H9 (cell line): ENCODE results near the gene PSMB9. TPM values are rescaled to one million over a fixed set of nuclear protein-coding genes. Genes with fewer than 3 reads are reported as not detected.

Experiments used
- DNase-seq: peaks from one replicate; pipeline ENCODE4 v3.0.0-alpha.2; 2017
- H2AFZ ChIP-seq: one replicate; pipeline ENCODE4 v1.6.1; 2013; ENCODE audit warnings: mild to moderate bottlenecking, low read length, control low read depth, moderate library complexity
- H2AK5ac ChIP-seq: 2 replicates; pipeline ENCODE4 v1.6.1; 2013; ENCODE audit warnings: low read length, control low read depth, mixed read lengths; ENCODE audit not compliant: insufficient read length
- H2BK120ac ChIP-seq: one replicate; pipeline ENCODE4 v1.6.1; 2013; ENCODE audit warnings: low read depth, mild to moderate bottlenecking, low read length, control low read depth, inconsistent platforms; ENCODE audit not compliant: poor library complexity, severe bottlenecking
- H2BK12ac ChIP-seq: 2 replicates; pipeline ENCODE4 v1.6.1; 2013; ENCODE audit warnings: low read length, control low read depth, mixed read lengths, low read depth; ENCODE audit not compliant: insufficient read length
- H2BK15ac ChIP-seq: 2 replicates; pipeline ENCODE4 v1.6.1; 2013; ENCODE audit warnings: low read depth, low read length, control low read depth
- H2BK20ac ChIP-seq: one replicate; pipeline ENCODE4 v1.6.1; 2013; ENCODE audit warnings: low read depth, mild to moderate bottlenecking, low read length, control low read depth, inconsistent platforms; ENCODE audit not compliant: poor library complexity, severe bottlenecking
- H2BK5ac ChIP-seq: 2 replicates; pipeline ENCODE4 v1.6.1; 2013; ENCODE audit warnings: low read length, control low read depth, mixed read lengths; ENCODE audit not compliant: insufficient read length
- H3K14ac ChIP-seq: 2 replicates; pipeline ENCODE4 v1.6.1; 2013; ENCODE audit warnings: low read length, control low read depth; ENCODE audit not compliant: insufficient read depth
- H3K18ac ChIP-seq: 2 replicates; pipeline ENCODE4 v1.6.1; 2013; ENCODE audit warnings: low read depth, mild to moderate bottlenecking, mixed read lengths, low read length, control low read depth; ENCODE audit not compliant: insufficient read length
- H3K23ac ChIP-seq: 2 replicates; pipeline ENCODE4 v1.6.1; 2013; ENCODE audit warnings: low read length, control low read depth, mixed read lengths, low read depth; ENCODE audit not compliant: insufficient read length
- H3K23me2 ChIP-seq: 2 replicates; pipeline ENCODE4 v1.6.1; 2013; ENCODE audit warnings: low read depth, mild to moderate bottlenecking, mixed read lengths, low read length, control low read depth; ENCODE audit not compliant: insufficient read length, poor library complexity, severe bottlenecking
- H3K27ac ChIP-seq: 2 replicates; pipeline ENCODE4 v1.5.1; 2013; ENCODE audit warnings: low read length, control low read depth, mixed read lengths, low read depth; ENCODE audit not compliant: insufficient read length
- H3K27me3 ChIP-seq: 2 replicates; pipeline ENCODE4 v1.6.1; 2013; ENCODE audit warnings: low read length, control low read depth, inconsistent platforms; ENCODE audit not compliant: insufficient read depth
- H3K4ac ChIP-seq: 2 replicates; pipeline ENCODE4 v1.6.1; 2013; ENCODE audit warnings: low read depth, mild to moderate bottlenecking, control low read depth, inconsistent platforms, low read length, moderate library complexity
- H3K4me1 ChIP-seq: 2 replicates; pipeline ENCODE4 v1.6.1; 2013; ENCODE audit warnings: low read length, control low read depth, inconsistent platforms; ENCODE audit not compliant: insufficient read depth
- H3K4me2 ChIP-seq: 2 replicates; pipeline ENCODE4 v1.6.1; 2013; ENCODE audit warnings: low read length, control low read depth, mixed read lengths; ENCODE audit not compliant: insufficient read length, insufficient read depth
- H3K56ac ChIP-seq: 2 replicates; pipeline ENCODE4 v1.6.1; 2013; ENCODE audit warnings: low read depth, mild to moderate bottlenecking, mixed read lengths, low read length, control low read depth; ENCODE audit not compliant: insufficient read length
- H3K79me1 ChIP-seq: 2 replicates; pipeline ENCODE4 v1.6.1; 2013; ENCODE audit warnings: low read depth, mild to moderate bottlenecking, moderate library complexity, low read length, control low read depth, inconsistent platforms; ENCODE audit not compliant: insufficient read depth, poor library complexity, severe bottlenecking
- H3K79me2 ChIP-seq: 2 replicates; pipeline ENCODE4 v1.6.1; 2013; ENCODE audit warnings: low read length, control low read depth, inconsistent platforms; ENCODE audit not compliant: insufficient read depth
- H3K9ac ChIP-seq: 2 replicates; pipeline ENCODE4 v1.6.1; 2013; ENCODE audit warnings: low read length, control low read depth, mixed read lengths; ENCODE audit not compliant: insufficient read length; ENCODE audit errors: extremely low read depth
- H3K9me3 ChIP-seq: one replicate; pipeline ENCODE4 v1.6.1; 2013; ENCODE audit warnings: low read depth, low read length, inconsistent platforms; ENCODE audit not compliant: control insufficient read depth
- H3T11ph ChIP-seq: one replicate; pipeline ENCODE4 v1.6.1; 2013; ENCODE audit warnings: mild to moderate bottlenecking, low read length, control low read depth, inconsistent platforms
- H4K20me1 ChIP-seq: one replicate; pipeline ENCODE4 v1.6.1; 2013; ENCODE audit not compliant: control insufficient read depth, insufficient read length, insufficient read depth
- H4K5ac ChIP-seq: 2 replicates; pipeline ENCODE4 v1.6.1; 2013; ENCODE audit warnings: low read depth, mild to moderate bottlenecking, mixed read lengths, low read length, control low read depth; ENCODE audit not compliant: insufficient read length
- H4K8ac ChIP-seq: replicated peaks from 2 replicates; pipeline ENCODE4 v1.6.1; 2013; ENCODE audit warnings: low read length, control low read depth, mixed read lengths, low read depth; ENCODE audit not compliant: insufficient read length
- H4K91ac ChIP-seq: 2 replicates; pipeline ENCODE4 v1.6.1; 2013; ENCODE audit warnings: low read depth, mild to moderate bottlenecking, moderate library complexity, mixed read lengths, low read length, control low read depth; ENCODE audit not compliant: insufficient read length
- H3K27ac Mint-ChIP-seq, 3 experiments: 2 replicates in 2 of 3; 3 replicates in 1 of 3; pipeline ENCODE4 v1.8.0; 2020 to 2021; ENCODE audit warnings: mixed read lengths in 3 of 3, mild to moderate bottlenecking in 1 of 3, moderate library complexity in 1 of 3
- H3K27me3 Mint-ChIP-seq: 2 replicates; pipeline ENCODE4 v1.8.0; 2021; ENCODE audit warnings: low read depth, mild to moderate bottlenecking, moderate library complexity, mixed read lengths
- H3K36me3 Mint-ChIP-seq, 3 experiments: 2 replicates in 2 of 3; 3 replicates in 1 of 3; pipeline ENCODE4 v1.8.0; 2020 to 2021; ENCODE audit warnings: low read depth in 3 of 3, mixed read lengths in 3 of 3; ENCODE audit not compliant: insufficient read depth in 1 of 3
- H3K4me1 Mint-ChIP-seq, 2 experiments: 2 replicates each; pipeline ENCODE4 v1.8.0; 2020; ENCODE audit warnings: mixed read lengths in 2 of 2
- H3K4me3 Mint-ChIP-seq, 2 experiments: 2 replicates in 1 of 2; 3 replicates in 1 of 2; pipeline ENCODE4 v1.8.0; 2020 to 2021; ENCODE audit warnings: mild to moderate bottlenecking in 2 of 2, mixed read lengths in 2 of 2, moderate library complexity in 1 of 2
- H3K9me3 Mint-ChIP-seq, 2 experiments: 2 replicates in 1 of 2; 3 replicates in 1 of 2; pipeline ENCODE4 v1.8.0; 2020; ENCODE audit warnings: mild to moderate bottlenecking in 2 of 2, mixed read lengths in 2 of 2, moderate library complexity in 1 of 2
- WGBS: extraction: QIAGEN DNeasy Blood & Tissue Kit; methylation state at CpG from one replicate; pipeline ENCODE4 v1.1.7; 2013; ENCODE audit warnings: missing lambda C conversion rate, low lambda C conversion rate, mixed read lengths; ENCODE audit not compliant: insufficient read length; ENCODE audit errors: extremely low coverage; 5-methylcytosine and 5-hydroxymethylcytosine counted together
- total RNA-seq: library from RNA; stranded (reverse); gene quantifications from 2 replicates; pipeline ENCODE4 v1.2.1, GENCODE V29; 2021
- TF ChIP-seq, protein P1 (sequence below): fragments of 200-600 bp; sonication (generic); conservative IDR thresholded peaks from 3 replicates; pipeline ENCODE4 v1.8.0; 2021; ENCODE audit warnings: antibody characterized with exemption, mild to moderate bottlenecking

The PSMB9 gene
- total RNA-seq, 1 experiment from 2014 or later = 3.5 TPM

DNA sequence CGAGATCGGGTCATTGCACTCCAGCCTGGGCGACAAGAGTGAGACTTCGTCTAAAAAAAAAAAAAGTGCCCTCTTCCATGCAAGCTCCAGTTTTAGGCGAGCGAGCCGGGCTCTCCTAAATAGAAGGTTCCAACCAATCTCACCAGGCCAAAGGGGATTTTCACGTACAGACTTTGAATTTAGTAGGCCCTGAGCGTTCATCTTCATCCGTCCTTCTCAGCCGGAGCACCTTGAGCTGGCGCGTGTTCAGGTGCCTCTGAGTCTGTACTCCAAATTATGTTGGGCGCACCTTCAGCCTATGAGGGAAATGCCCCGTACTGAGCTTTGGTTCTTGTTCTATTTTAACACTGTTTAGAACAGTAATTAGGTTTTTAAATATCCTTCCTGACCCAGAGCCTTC is 14.6 kb upstream of the PSMB9 start:
- Histone ChIP-seq H3K14ac (no peak overlapping the region), H3K4ac (no peak overlapping the region), H3K27ac (no peak overlapping the region), H4K20me1 (no peaks in the 10 kb centered on the region), H3K79me2 (no peaks in the 10 kb centered on the region), H2AFZ (no peak overlapping the region), H3K23ac (no peak overlapping the region), H3K4me1 (peaks cover 4% of the 10 kb centered on the region; the same call in 1 of the 2 replicates), H2BK12ac (no peak overlapping the region), H3K23me2 (peaks cover 16% of the 10 kb centered on the region), H2BK15ac (no peak overlapping the region), H3K56ac (no peak overlapping the region), H2BK20ac (no peak overlapping the region), H3K4me2 (no peak overlapping the region), H4K91ac (no peak overlapping the region), H2AK5ac (no peak overlapping the region), H2BK120ac (no peak overlapping the region), H3K27me3 (no peaks in the 10 kb centered on the region), H4K8ac (no peak overlapping the region), H3K9ac (no peak overlapping the region), H3K18ac (no peak overlapping the region), H4K5ac (no peak overlapping the region), H2BK5ac (no peak overlapping the region), H3T11ph (no peak overlapping the region), H3K9me3 (no peaks in the 10 kb centered on the region), H3K79me1 (no peaks in the 10 kb centered on the region)
- H3K27ac Mint-ChIP-seq = no peak overlapping the region
- H3K4me1 Mint-ChIP-seq = peaks cover 5 to 10% of the 10 kb centered on the region in 2 experiments
- H3K36me3 Mint-ChIP-seq = peaks cover under 1 to 25% (median 10%) of the 10 kb centered on the region in 3 experiments; a peak in 6 of 7 replicates
- peaks cover 27% of the 10 kb centered on the region for H3K27me3 Mint-ChIP-seq
- TF ChIP-seq, protein P1, sequence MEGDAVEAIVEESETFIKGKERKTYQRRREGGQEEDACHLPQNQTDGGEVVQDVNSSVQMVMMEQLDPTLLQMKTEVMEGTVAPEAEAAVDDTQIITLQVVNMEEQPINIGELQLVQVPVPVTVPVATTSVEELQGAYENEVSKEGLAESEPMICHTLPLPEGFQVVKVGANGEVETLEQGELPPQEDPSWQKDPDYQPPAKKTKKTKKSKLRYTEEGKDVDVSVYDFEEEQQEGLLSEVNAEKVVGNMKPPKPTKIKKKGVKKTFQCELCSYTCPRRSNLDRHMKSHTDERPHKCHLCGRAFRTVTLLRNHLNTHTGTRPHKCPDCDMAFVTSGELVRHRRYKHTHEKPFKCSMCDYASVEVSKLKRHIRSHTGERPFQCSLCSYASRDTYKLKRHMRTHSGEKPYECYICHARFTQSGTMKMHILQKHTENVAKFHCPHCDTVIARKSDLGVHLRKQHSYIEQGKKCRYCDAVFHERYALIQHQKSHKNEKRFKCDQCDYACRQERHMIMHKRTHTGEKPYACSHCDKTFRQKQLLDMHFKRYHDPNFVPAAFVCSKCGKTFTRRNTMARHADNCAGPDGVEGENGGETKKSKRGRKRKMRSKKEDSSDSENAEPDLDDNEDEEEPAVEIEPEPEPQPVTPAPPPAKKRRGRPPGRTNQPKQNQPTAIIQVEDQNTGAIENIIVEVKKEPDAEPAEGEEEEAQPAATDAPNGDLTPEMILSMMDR = no peak
- H3K9me3 Mint-ChIP-seq = no peaks in the 10 kb centered on the region
- no peak for DNase-seq
- no CpG with 5 or more reads among the region's 15 CpGs for WGBS
- no peak overlapping the region for H3K4me3 Mint-ChIP-seq
